ENCODE measurements around the gene PDIA5.

The PDIA5 gene

DNA sequence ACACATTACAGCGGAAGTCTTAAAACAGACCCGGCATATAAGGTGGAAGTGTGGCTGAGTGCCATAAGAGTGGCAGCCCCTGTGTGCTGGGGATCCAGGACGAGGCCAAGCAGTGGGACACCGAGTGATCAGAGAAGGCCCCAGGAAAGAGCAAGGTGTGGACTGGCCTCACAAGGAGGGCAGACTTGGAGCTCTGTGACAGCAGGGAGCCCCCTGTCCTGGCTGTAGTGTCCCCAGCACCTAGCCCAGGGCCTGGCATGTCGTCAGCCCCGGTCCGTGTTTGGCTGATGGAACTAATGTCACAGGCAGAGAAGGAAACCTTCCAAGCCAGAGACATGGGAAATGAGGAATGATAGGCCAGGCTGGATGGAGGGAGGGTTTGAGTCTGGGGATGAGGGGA is 4.8 kb downstream of the PDIA5 start:
- no peak for DNase-seq (ENCODE audit: low read depth, low spot score)

DNA sequence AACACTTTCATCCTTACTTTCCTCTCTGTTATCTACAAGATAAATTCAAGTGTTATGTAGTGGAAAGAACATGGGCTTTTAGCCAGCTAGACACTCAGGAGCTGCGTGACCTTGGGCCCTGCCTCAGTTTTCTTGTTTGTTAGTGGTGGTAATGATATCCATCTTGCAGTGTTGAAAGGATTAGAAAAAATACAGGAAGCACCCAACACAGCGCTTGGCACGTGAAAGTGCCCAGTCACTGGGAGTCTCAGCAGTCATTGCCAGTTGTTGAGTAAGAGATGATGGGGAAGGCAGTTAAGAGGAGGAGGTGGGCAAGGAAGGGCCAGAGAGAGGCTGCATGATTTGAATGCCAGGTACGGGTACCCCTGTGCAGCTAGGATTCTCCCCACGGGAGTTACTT is 5.3 kb downstream of the PDIA5 start:
- DNase-seq (ENCODE audit: low read depth, low spot score), result no peak

DNA sequence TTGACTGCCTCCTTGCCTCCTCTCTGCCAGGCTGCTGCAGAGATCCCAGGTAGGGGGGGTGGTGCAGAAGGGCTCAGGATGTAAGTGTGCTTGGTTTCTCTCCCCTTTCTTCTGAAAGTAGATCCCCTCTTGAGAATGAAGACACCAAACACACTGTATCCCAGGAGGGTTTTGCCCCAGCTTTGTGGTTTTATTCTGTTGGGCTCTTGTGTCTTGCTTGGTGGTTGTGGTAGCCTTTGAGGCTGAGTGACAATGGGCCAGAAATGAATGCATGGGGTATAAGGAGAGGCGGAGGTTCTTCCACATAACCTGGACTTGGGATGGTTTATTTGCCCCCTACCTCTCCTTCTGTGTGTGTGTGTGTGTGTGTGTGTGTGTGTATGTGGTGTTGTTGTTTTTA is 5.7 kb downstream of the PDIA5 start:
- no peak for DNase-seq (ENCODE audit: low read depth, low spot score)

DNA sequence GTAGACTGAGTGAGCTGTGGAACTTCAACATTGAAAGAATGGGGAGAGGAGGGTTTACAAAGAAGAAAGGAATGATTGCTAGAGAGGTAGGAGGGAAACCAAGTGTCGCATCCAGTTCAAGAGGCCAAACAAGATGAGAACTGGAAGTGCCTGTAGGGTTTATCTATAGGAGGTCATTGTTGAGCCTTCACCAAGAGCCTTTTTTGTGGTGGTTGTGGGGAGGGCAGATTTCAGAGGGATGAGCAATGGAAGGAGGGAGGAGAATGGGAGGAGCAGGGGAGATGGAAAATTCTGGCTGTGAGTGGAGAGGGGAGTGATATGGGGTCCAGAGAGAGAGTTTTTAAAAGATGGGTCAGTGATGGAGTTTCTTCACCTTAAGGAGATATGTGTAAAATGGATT is 8.5 kb downstream of the PDIA5 start:
- DNase-seq (ENCODE audit: low read depth, low spot score), result no peak

DNA sequence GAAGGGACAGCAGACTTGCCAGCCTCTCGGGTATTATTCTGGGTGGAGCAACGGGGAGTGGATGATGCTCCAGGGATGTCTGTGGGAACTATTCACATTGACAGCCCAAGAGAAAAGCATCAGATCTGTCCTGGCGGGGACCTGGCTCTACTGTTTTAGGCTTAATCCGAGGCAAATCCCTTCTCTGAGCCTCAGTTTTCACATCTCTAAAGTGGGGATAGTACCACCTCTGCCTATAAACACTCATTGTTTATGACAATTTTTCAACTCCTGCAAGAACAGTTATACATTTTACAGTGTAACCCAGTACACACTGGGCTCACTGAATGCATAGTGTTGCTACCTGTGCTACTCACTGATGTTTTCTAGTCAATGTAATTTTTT is 9.3 kb downstream of the PDIA5 start:
- DNase-seq (ENCODE audit: low read depth, low spot score), result no peak

DNA sequence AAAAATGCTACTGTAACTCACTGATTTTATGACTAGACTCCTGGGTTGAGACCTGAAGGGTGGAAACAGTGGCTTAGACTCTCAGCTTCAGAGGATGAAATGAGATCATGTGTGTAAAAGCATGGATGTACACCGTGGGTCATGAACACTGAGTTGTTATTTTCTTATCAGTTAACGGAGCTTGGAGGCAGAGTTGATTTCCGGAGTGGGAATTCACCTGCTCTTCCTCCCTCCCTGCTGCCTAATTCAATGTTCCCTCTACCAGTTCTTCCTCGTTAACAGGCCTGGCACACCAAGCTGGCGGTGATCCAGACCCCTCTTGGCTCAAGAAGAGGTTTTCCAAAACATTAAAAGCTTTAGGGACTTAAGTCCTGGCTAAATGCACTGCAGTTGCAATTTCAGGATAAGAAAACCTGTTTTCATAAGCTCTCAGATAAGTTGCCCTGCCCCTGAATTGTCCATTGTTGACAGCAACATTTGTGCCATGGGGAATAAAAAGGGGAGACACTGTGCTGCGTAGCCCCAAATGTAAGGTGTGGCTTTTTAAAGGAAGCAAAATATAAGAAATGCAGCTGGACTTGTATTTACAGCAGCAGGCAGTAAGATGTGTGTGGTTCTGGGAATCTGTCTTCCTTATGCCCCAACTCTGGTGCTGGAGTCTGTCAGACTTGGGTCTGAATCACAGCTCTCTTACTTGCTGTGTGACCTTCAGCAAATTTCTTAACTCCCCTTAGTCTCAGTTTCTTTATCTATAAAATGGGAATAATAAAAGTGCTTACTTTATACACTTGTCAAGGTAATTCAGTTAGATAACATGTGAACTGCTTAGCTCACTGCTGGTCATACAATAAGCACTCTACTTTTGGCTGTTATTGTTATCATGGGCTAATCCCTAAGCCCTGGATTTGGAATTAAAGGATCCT is 9.9 kb downstream of the PDIA5 start:
- no peak for DNase-seq (ENCODE audit: low read depth, low spot score)

DNA sequence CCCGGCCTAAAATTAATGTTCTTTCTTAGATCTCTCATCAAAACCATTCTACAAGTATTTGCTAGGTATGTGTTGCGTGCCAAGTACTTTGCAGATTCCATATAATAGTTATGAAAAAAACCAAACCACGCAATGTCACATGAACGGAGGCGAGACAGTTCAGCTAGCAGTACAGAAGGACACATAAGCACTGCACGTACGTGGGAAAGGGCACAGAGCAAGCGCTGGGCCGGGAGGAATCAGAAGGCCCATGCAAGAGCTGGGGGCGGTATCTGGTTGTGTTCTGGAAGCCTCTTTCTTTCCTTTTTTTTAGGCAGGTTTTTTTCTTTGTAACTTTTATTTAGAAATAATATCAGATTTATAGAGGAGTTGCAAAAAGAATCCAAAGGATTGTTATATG is 11.3 kb downstream of the PDIA5 start:
- no peak for DNase-seq (ENCODE audit: low read depth, low spot score)

DNA sequence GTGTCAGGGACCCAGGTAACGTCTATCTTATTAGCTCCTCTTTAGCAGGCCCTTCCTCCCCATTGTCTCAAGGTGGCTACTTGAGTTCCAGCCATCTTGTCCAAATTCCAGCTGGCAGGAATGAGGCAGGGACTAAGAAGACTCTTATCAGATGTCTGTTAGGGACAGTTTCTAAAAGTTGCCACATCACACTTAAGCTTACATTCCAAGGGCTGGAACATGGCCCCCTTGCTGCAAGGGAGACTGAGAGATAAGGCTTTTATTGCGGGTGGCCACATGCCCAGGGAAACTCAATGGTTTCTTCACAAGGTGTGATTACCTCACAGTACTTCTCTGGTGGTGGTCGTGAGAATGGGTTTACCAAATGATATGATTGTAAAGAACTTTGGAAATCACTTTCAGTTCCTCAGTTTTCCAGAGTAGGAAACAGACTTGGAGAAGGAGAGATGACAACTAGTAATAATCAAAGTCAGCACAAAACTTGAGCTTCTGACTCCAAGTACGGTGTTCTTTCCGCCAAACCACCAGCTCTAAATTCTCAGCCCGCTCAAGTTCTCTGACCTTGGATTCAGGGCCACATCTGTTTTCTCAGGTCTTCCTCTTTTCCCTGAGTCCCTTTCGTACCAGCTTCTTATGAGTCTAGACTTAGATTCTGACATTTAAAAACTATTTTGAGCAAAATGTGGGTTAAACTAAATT is 14.2 kb downstream of the PDIA5 start:
- DNase-seq (ENCODE audit: low read depth, low spot score), result no peak

DNA sequence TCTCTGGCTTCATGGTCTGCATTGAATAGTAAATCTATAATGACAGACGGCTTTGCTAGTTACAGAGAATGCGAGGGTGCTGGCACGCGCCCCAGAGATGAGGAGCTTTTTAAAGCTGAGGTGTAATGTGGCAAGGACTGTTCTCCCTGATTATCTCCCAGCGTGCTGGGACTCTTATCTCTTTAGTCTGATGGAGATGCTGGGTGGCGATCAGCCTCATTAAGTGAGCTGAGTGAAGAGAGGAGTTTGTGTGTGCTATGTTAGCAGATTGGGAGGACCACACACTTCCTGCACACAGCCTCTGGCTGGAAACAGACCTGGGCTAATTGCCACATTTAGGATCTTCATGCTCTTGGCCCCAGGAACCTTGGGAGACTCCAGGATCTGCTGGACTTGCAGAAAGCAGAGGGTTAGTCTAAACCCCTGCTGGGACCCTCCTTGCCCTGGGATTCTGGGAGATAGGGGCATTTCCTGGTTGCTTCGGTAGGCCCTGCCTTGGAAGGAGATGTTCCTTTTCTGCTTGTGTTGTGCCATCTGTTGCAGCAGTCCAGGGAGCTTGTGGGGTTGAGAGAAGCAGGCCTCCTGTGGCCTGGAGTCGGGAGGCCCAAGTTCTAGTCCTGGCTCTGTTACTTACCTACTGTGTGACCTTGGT is 15.0 kb downstream of the PDIA5 start:
- no peak for DNase-seq (ENCODE audit: low read depth, low spot score)

DNA sequence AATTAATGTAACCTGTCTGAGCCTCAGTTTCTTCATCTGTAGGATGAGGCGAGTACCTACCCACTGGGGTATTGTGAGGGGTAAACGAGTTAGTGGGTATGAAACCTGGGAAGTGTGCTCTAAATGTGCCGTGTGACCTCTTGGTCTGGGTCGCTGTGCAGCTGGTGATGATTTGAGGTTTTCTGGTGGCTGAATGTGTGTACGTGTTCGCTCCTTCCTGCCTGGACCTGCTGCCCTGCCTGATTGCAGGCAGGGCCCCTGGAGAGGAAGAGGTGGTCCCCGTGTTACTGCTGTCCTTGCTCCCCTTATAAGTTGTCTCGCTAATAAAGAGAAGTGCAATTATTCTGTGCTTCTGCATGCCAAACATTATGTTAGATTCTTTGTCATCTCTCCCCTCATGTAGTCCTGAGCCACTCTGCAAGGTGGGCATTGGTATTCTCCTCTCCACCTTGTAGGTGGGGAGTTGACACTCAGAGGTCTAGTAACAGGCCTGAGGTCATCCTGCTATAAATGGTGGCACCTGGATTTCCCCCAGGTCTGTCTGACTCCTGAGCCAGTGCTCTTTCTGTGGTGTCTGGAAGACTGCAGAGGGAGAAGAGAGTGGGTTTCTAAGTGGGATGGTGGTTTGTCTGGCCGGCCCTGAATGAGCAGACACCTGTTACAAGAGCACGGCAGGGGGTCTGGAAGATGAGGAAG is 15.7 kb downstream of the PDIA5 start:
- no peak for DNase-seq (ENCODE audit: low read depth, low spot score)

DNA sequence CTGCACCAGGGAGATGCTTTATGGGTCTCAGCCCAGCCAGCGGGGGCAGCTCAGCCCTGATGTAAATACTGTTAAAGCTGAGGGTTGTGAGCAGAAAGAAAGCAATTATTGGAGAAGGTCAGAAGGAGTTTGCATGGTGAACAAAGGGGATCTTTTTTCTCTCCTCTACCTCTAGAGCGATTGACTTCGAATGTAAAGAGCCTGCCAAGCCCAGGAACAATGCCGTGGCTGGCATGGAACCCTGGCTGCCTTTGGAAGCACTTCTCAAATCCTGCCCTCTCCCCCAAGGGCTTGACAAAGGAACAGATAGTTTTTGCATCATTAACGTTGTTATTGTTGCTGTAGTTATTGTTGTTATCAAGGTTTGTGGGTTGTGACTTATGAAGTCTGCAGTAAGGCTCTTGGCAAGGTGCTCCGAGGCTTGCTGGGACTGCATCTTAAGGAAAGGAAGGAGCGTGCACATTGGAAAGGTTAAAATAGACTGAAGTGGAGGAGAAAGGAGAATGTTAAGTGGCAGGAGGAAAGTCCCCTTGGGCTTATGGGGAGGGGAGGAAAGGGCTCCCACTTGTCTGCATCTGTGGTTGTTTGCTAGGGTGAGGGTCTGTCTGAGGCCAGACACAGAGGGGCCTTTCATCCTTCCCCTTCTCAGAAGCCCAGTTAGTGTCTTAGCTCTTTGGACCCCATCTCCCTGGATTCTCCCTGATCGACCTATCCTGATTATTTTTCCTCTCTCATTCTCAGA is 16.7 kb downstream of the PDIA5 start:
- DNase-seq (ENCODE audit: low read depth, low spot score), result no peak

DNA sequence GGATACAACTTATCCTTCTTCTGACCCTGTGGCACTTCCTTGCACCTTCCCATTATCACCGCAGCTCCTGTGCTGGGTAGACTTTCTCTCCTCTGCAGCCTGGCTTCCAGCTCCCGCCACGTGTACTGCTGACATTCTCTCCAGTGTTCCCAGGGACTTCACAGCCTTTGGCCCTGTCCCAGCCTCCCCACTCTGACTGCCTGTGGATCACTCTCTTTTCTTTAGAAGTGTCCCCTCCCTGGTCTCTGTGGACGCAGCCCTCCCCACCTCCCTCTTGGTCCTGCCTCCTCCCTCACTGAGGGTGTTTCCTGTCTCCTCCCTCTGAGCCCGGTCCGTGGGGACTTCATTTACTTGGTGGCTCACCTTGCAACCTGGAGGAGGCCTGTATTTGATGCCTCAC is 17.4 kb downstream of the PDIA5 start:
- DNase-seq (ENCODE audit: low read depth, low spot score), result no peak

DNA sequence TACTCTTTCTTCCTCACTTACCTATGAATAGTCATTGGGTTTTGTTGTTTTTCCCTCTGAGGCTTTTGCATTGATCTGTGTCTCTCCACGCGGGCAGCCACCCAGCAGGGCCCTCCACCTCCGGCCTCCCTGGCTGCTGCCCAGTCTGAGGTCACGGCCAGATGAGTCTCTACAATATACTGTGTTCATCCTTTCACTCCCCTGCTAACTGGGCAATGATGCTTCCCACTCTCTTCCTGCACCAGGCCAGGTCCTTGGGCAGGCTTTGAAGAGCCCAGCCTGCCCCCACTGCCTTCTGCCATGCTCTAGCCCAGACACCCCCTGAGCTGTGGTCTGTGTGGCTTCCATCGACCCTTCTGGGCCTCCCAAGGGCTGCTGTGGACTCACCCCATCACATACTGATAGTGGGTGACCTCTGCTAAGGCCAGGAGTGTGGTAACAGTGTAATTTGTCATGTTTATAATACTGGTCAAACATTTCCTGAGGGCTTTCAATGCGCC is 18.0 kb downstream of the PDIA5 start:
- DNase-seq (ENCODE audit: low read depth, low spot score), result no peak

DNA sequence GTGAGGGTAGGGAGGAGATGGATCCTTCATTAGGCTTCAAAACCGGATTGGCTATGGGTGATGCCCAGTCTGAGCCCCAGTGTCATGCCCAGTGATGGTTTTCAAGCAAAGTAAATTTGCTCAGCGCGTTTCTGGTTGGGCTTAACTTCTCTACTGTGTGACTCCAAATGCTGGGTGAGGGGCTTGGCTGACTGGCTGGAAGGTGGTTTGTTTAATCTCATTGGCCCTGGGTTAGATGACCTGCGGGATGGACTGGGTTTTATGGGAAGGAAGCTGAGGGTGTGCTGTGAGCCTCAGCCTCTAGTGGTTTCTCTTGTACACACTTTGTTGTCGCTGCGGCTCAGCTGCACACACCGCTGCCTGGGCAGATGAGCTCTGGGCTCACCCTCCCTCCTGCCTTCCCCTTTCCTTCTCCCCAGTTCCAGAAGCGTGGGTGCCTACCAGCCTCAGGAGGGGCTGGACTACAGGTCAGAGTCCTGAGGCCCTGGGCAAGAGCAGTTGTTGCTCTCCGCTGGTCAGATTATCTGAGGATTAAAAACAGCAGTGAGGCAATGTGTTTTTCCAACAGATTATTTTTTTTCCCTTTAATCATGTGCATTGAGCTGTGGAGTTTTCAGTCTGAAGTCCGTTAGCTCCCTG is 18.6 kb downstream of the PDIA5 start:
- DNase-seq (ENCODE audit: low read depth, low spot score), result no peak

DNA sequence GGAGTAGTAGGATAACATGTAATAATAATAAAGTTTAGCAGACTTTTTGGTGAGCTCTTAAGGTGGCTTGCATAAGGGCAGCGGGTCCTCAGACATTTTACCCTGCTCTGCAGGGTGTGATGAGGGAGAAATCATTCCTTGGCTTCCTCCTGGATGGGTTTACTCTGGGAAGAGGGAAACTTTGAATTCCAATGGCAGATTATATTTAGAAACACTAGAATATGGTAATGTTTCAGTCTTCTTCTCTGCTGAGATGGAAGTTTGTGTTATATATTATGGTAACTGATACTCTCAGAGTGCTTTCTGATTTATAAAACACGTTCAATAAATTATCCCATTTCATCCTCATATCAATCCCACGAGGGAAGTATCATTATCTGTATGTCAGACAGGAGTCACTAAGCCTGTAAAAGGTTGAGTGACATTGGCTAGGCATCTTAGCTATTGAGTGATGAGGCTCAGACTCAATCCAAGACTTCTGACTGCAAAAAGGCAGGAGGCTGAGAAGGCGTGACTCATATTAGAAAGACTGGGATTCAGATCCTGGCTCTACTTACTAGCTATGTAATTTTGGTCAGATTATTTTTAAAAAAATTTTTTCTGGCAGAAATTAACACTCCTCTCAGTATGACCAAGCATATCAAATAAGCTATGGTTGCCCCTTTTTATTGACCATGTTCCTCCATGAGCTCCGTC is 19.3 kb downstream of the PDIA5 start:
- DNase-seq (ENCODE audit: low read depth, low spot score), result no peak

DNA sequence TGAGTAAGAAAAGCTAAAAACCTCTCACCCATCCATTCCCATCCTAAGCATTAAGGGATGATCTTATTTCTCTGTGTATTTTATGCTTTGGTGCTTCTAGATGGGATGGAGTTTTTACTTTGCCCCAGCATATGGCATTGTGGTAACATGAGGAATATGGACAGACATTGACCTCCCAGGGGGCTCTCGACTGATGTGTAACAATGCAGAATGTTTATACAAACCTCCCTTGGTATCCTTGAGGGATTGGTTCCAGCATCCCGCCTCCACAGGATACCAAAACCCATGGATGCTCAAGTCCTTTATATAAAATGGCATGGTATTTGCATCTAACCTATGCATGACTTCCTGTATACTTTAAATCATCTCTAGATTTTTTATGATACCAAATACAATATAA is 21.6 kb downstream of the PDIA5 start:
- DNase-seq (ENCODE audit: low read depth, low spot score), result no peak

DNA sequence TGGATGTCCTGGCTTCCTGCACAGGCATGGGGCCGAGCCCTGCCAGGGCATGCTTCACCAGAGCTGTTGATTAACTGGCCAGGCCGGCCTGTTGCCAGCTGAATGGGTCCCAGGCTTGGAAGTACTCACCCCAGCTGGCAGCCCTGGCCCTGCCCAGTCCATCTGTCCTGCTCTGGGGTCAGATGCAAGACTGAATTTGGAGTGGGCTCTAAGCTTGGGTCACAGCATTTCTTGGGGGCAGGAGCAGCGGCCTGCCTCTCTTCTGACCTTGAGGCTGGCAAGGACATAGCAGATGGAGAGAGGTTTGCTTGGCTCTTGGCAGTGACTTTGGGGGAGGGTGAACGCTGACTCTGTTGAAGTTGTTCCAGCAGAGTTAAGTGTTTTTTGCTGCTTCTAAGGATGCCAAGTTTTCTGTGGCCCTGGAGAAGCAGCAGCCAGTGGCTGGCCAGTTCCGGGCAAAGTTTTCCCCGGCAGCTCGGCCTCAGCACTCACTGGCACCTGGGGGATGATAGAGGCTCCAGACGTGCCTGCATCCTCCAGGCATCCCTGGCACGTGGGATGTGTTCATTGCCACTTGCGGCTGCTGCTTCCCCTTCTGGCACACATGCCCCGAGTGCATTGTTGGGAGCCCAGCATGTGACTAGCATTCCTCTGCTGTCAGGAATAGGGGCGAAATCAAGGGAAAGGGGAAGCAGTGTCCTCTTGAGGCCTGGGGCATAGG is 22.9 kb downstream of the PDIA5 start:
- DNase-seq (ENCODE audit: low read depth, low spot score), result no peak

DNA sequence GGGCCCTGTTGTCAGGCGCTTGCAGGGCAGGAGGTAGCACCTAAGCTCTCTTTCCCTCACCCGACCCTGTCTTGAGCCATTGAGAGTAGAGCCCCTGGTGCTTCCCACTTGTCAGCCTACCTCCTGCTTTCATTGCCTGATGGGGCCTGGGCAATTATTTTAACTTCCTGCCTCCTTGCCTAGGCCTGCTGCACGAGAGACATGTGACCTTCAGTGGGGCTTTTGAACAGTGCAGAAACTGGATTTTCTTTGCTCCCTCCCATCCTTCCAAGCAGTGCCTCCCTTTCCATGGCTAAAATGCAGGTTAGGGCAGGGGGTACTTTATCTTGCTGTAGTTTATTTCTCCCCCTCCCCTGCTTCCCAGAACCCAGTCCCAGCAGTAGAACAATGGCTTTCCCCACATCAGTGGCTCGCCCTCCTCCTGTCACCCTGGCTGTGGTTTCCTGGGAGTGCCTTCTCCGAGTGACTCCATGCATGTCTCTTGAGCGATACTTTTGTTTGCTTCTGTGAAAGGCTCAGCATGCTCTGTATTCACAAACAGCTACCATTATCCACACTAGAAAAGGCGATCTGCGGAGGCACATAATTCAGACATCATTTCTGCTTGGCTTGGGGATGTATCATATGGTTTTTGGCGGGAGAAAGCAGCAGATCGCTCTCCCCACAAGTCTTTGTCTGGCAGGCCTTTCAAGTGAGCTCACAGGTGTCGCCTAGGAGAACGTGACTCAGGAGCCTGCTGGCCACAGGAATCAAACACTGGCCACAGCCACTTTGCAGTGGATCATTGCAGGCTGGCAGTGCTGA is 24.1 kb downstream of the PDIA5 start:
- DNase-seq (ENCODE audit: low read depth, low spot score), result no peak

DNA sequence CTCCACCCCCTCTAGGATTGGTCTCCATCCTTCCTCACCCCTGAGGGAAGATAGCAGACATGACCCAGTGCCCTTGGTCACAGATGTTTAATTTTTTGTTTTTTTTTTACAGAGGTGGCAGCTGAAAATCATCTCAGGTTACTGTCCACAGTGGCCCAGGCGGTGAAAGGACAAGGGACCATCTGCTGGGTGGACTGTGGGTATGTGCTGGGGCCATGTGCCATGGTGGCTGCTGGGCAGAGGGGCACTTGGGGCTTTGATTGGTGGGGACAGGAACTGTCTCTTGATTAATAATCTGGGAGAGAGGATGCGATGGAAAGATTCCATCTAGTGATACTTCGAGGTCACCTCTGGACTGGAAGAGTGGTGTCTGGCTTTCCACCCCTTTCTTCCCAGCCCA is 25.4 kb downstream of the PDIA5 start:
- no peak for DNase-seq (ENCODE audit: low read depth, low spot score)
